ENCODE results near the gene PNMA6E.

Gene PNMA6E

GRCh38 chrX:153348421-153348820, 52.7 kb downstream of the PNMA6E start:
- no peak for FAIRE-seq

GRCh38 chrX:153347530-153347929, 53.6 kb downstream of the PNMA6E start:
- no peak for FAIRE-seq

All from colon (tissue), 2 donors.